ENCODE measurements around the gene ANKMY1.

The ANKMY1 gene

DNA sequence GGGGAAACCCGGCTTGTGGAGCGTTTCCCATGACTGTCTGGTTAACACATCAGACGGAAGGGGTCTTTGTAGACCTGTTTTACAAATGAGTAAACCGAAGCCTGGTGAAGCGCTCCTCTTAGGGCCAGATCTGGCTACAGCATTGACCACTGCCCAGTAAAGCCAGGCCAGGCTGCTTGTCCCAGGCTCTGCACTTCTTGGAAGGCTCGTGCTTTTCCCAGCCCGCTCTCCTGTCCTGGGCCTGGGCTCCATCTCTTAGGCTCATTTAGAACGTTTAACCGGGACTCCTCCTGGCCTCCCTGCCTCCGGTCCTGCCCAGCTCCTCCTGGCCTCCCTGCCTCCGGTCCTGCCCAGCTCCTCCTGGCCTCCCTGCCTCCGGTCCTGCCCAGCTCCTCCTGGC, 117.5 kb downstream of the ANKMY1 start:
- no peak for TF ChIP-seq GLI2 (tag by site-specific recombination; IDR thresholded peaks at IDR 0.05; ENCODE audit: borderline replicate concordance, low read depth)
- no peak for TF ChIP-seq OVOL3 (tag by site-specific recombination; IDR thresholded peaks at IDR 0.05)
- no peak for TF ChIP-seq IKZF3 (tag by site-specific recombination; IDR thresholded peaks at IDR 0.05)
- TF ChIP-seq, protein P1, sequence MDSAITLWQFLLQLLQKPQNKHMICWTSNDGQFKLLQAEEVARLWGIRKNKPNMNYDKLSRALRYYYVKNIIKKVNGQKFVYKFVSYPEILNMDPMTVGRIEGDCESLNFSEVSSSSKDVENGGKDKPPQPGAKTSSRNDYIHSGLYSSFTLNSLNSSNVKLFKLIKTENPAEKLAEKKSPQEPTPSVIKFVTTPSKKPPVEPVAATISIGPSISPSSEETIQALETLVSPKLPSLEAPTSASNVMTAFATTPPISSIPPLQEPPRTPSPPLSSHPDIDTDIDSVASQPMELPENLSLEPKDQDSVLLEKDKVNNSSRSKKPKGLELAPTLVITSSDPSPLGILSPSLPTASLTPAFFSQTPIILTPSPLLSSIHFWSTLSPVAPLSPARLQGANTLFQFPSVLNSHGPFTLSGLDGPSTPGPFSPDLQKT (IDR thresholded peaks at IDR 0.05; ENCODE audit: borderline replicate concordance, low read depth, low read length) = no peak
- TF ChIP-seq, protein P2, sequence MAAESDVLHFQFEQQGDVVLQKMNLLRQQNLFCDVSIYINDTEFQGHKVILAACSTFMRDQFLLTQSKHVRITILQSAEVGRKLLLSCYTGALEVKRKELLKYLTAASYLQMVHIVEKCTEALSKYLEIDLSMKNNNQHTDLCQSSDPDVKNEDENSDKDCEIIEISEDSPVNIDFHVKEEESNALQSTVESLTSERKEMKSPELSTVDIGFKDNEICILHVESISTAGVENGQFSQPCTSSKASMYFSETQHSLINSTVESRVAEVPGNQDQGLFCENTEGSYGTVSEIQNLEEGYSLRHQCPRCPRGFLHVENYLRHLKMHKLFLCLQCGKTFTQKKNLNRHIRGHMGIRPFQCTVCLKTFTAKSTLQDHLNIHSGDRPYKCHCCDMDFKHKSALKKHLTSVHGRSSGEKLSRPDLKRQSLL (tag by site-specific recombination; IDR thresholded peaks at IDR 0.05) = no peak
- no peak for TF ChIP-seq MZF1 (tag by site-specific recombination; IDR thresholded peaks at IDR 0.05; ENCODE audit: borderline replicate concordance)
- TF ChIP-seq EGR2 (tag by site-specific recombination; IDR thresholded peaks at IDR 0.05; ENCODE audit: low read depth) = no peak
- TF ChIP-seq ZNF776 (tag by site-specific recombination; IDR thresholded peaks at IDR 0.05; ENCODE audit: borderline replicate concordance) = no peak
- no peak for TF ChIP-seq ZNF174 (tag by site-specific recombination; IDR thresholded peaks at IDR 0.05)
- TF ChIP-seq RBAK (tag by site-specific recombination; IDR thresholded peaks at IDR 0.05) = no peak
- no peak overlapping the region for H3K4me3 ChIP-seq (ENCODE audit: low read depth, low read length)
- H3K4me1 ChIP-seq (ENCODE audit: control insufficient read depth, insufficient read depth, low read length) = peaks cover 4% of the 10 kb centered on the region; the same call in 1 of the 2 replicates
- H3K9me3 ChIP-seq (ENCODE audit: control insufficient read depth, insufficient read depth, low read depth, low read length) = no peaks in the 10 kb centered on the region
- ChIA-PET POLR2A (no interaction called here), CTCF (interaction anchor here (2.3 kb wide), 1 partner anchor 208 kb away, joined by 7 read pairs; no protein-coding TSS in a partner anchor)
- H3K27ac ChIP-seq (ENCODE audit: extremely low read depth, low read depth, low read length) = no peak overlapping the region
- H3K36me3 ChIP-seq (ENCODE audit: control insufficient read depth in 2 of 2, insufficient read depth in 1 of 2, low read length in 2 of 2) = no peaks in the 10 kb centered on the region

DNA sequence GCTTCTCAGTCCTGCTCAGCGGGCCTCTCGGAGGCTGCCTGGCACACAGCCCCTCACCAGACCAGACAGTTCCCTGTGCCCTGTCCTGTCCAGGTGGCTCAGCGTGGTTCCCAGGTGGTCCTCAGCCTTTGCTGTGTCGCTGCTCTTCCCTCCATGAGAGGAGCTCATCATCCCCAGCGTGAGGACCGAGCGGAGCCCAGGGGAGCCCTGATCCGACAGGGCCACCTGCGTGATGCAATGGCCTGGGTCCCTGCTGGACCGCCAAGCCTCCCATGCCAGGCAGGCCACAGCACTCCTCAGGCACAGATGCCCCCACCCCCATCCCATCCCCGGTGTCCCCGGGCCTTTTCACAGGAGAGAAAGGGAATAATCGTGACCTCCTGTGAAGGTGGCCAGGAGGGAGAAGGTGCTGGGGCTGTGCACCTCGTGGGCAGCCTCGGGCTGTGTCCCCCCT, 118.1 kb downstream of the ANKMY1 start:
- CTCF ChIA-PET = interaction anchor here (1.7 to 2.3 kb wide), 2 partner anchors 207 to 290 kb away, joined by 7 to 9 read pairs; no protein-coding TSS in a partner anchor
- H3K4me1 ChIP-seq (ENCODE audit: control insufficient read depth, insufficient read depth, low read length) = peaks cover 4% of the 10 kb centered on the region; the same call in 1 of the 2 replicates
- no peaks in the 10 kb centered on the region for H3K36me3 ChIP-seq (ENCODE audit: control insufficient read depth in 2 of 2, insufficient read depth in 1 of 2, low read length in 2 of 2)
- POLR2A ChIA-PET = no interaction called here
- H3K9me3 ChIP-seq (ENCODE audit: control insufficient read depth, insufficient read depth, low read depth, low read length) = no peaks in the 10 kb centered on the region
- no peak overlapping the region for H3K27ac ChIP-seq (ENCODE audit: extremely low read depth, low read depth, low read length)
- TF ChIP-seq ZNF157 (tag by site-specific recombination; IDR thresholded peaks at IDR 0.05) (no peak), REPIN1 (tag by site-specific recombination; IDR thresholded peaks at IDR 0.05; ENCODE audit: low read depth) (no peak), ZNF24 (tag by site-specific recombination; IDR thresholded peaks at IDR 0.05) (no peak), ZFHX2 (tag by site-specific recombination; conservative IDR thresholded peaks at IDR 0.05) (no peak), ZIC2 (tag by site-specific recombination; IDR thresholded peaks at IDR 0.05) (no peak), ZNF266 (tag by site-specific recombination; IDR thresholded peaks at IDR 0.05; ENCODE audit: low read depth) (no peak), ZNF404 (tag by site-specific recombination; IDR thresholded peaks at IDR 0.05) (no peak), YY2 (tag by site-specific recombination; IDR thresholded peaks at IDR 0.05) (no peak), ZNF302 (tag by site-specific recombination; IDR thresholded peaks at IDR 0.05; ENCODE audit: low read depth) (no peak), ZNF571 (tag by site-specific recombination; IDR thresholded peaks at IDR 0.05) (no peak), ZNF791 (tag by site-specific recombination; IDR thresholded peaks at IDR 0.05) (no peak)
- TF ChIP-seq, protein P3, sequence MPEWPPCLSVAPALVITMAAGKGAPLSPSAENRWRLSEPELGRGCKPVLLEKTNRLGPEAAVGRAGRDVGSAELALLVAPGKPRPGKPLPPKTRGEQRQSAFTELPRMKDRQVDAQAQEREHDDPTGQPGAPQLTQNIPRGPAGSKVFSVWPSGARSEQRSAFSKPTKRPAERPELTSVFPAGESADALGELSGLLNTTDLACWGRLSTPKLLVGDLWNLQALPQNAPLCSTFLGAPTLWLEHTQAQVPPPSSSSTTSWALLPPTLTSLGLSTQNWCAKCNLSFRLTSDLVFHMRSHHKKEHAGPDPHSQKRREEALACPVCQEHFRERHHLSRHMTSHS (tag by site-specific recombination; IDR thresholded peaks at IDR 0.05) = no peak
- H3K4me3 ChIP-seq (ENCODE audit: low read depth, low read length) = no peak overlapping the region

Data from HEK293 (cell line).